GM18951 (cell line): ENCODE data around the gene MTTP.

Experiments
- POLR2A ChIP-seq: IDR thresholded peaks from 4 replicates; pipeline ENCODE4 v1.6.1; 2011; ENCODE audit warnings: mild to moderate bottlenecking; ENCODE audit not compliant: insufficient read length, insufficient read depth; ENCODE audit errors: extremely low read depth
- in situ Hi-C: fragments of 300-500 bp; cut with MboI; formaldehyde crosslinking; loops from one replicate; pipeline ENCODE4 v1.12.0; 2022; ENCODE audit warnings: low sequenced_read_pairs, mixed read lengths, inconsistent platforms; ENCODE audit not compliant: unreplicated experiment

Gene MTTP

DNA sequence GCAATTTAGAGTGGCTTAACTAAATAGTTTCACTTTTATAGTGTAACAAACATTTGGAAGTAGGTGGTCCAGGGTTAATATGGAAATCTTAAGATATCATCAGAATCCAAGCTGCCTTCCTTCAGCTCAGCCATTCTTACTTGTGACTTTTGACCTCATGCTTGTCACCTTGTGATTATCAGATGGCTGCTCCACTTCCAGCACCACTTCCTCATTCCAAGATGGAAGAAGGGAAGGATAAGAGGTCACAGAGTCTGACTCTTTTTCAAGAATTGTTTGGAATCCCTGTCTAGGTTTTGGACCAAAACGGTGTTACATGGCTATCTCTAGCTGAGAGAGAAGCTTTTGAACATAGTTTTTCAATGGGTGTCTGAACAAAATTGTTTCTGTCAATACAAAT, 39.9 kb downstream of the MTTP start:
- in situ Hi-C loops: no loop called here
- TF ChIP-seq POLR2A: no peak

DNA sequence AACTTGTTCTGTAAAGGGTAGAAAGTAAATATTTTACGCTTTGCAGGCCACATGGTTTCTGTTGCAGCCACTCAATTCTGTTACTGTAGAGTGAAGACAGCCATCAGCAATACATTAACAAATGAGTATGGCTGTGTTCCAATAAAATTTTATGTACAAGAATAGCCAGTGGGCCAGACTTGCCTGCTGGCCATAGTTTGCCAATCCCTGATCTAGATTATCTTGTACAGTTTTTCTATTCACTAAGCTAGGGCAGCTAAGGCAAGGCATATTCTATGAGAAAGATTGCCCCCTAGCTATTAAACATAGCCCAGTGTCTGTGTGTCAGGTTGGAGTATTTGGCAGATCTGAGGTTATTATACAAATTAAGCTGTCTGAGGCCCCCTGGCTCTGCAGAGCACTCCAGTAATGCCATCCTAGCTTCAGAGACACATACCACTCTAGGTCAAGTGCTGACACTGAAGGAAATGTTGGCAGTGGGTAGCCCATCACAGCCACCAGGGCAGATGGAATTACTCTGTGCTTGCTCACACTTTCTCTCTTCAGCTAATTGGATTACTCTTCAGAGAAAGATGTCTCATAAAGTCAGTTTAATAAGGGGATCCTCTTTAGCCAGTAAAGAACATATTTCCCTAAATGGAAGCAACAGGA, 40.7 kb downstream of the MTTP start:
- TF ChIP-seq POLR2A: no peak
- in situ Hi-C loops: no loop called here

DNA sequence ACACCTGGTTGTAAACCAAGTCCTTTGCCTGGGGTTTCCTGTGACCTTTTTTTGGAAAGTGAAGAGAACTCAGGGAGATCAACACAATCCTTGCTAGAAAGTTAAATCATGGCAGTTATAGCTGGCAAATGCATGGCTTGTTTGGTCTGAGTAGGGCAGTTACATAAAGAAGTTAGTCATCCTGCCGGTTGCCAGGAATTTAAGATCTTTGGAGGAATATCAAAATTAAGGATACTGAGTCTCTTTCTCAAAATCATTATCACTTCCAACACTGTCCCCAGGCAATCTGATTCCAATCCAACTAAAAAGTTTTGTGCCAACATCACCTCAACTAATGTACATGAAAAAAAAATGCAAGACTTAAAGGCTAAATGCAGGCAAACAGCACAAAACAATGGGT, 42.8 kb downstream of the MTTP start:
- no peak for TF ChIP-seq POLR2A
- in situ Hi-C loops: no loop called here

DNA sequence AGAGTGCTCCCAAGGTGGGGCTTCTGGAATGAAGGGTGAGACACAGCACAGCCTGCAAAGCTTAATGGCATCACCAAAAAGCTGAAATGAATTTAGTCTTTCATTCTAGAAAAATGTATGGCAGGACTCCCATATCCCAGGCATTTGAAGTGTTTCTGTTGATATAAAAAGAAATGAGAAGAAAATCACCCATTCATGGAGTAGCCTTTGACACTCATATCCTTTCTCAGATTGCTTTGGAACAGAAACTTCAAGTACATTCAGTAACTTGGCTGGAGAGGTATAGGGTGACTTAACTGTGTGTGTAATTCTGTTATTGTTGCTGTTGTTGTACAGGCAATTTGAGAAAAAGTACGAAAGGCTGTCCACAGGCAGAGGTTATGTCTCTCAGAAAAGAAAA, 47.7 kb downstream of the MTTP start:
- TF ChIP-seq POLR2A: no peak
- in situ Hi-C loops: no loop called here

DNA sequence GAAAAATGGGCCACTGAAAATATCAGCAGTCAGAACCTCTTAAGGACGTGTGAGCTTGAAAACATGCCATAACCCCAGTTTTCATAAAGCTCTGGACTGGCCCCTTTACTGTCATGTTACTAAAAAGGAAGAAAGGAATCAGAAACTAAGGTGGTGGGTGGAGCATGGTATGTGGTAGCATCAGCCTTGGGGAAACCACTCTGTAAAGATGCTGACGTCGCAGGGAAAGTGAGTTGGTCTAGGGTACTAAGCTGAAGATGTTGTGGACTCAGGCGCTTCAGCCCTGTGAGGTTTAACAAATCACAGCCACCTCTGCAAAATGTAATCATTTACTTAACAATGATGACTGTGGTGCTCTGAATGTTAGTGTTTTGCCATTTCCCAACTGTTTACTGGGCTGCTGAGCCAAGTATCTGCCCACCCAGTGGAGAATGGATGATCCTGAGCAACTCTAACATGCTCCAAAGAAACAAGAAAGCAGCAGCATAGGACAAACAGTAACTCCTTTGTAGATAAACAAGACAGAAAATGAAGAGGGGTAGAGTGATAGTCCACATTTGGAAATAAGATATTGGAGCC, 49.6 kb downstream of the MTTP start:
- in situ Hi-C loops: no loop called here
- no peak for TF ChIP-seq POLR2A

DNA sequence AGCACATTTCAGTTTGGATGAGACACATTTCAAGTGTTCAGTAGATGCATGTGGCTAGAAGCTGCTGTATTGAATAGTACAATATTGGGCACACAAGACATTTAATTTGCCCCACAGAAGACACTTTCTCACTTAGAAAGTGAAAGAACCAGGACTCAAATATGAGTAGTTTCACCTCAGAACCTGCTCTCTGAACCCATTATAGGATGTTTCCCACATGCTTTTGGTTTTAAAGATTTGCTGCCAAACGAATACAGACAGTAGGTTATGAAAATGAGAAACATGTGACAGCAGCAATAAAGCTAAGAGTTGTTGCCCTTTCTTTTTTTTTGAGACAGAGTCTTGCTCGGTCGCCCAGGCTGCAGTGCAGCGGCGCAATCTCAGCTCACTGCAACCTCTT, 50.7 kb downstream of the MTTP start:
- no peak for TF ChIP-seq POLR2A
- in situ Hi-C loops: no loop called here

DNA sequence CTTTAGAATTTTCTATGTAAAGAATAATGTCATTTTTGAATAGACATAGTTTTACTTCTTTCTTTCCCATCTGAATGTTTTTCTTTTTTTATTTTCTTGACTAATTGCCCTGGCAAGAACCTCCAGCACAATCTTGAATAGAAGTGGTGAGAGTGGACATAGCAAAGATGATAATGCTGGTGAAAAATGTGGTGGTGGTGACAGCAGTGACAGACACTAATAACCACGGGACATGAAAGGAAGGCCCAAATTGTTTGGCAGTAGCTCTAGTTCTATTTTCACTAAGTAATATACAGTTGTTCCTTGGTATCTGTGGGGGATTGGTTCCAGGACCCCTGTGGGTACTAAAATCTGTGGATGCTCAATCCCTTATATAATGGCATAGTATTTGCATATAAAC, 53.4 kb downstream of the MTTP start:
- TF ChIP-seq POLR2A: no peak
- in situ Hi-C loops: no loop called here

DNA sequence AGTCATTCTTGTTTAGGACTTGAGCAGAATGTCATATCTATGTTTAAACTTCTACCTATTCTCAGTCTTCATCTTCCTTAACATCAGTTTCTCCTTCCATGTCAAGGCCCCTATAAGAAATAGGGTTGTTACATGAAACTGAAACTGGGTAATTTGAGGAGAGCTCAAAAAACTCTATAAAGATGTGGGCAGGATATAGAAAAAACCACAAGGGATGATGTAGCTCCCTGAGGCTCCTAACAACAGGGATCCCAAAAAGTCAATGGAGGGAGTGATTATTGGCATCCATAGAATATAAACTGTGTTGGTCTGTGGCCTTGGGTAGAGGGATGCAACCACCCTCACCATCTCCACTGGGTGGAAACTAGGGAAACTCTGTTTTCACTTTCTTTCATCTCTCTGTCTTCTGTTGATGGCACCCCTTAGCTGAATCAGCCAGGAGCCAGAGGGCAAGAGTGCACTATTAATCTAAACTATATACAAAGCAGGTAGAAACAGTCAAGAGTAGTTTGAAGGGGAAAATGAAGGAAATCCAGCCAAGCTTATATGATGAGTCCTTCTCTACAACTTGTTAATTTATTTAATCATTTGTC, 55.4 kb downstream of the MTTP start:
- in situ Hi-C loops: no loop called here
- no peak for TF ChIP-seq POLR2A

DNA sequence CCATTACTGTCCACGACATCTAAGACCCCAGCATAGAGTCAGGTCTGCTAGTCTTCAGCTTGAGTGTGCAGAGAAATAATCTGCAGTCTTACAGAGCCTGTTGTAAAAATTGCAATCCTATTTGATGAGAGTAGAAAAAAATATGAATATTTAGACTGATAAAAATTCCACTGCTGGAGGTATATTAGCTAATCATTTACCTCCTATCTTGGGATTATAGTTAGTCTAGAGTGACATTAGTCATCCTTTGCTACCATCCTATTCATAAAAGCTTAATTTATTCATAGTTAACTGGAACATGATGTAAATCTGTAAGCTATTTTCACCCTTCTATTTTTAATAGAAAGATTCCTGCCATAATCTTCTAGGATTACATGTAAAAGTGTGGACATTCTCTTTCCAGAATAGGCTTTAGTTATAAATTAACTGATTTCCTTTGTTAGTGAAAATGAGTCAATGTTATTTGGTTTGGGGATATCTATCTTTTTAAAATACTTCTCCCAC, 56.3 kb downstream of the MTTP start:
- no peak for TF ChIP-seq POLR2A
- in situ Hi-C loops: no loop called here

DNA sequence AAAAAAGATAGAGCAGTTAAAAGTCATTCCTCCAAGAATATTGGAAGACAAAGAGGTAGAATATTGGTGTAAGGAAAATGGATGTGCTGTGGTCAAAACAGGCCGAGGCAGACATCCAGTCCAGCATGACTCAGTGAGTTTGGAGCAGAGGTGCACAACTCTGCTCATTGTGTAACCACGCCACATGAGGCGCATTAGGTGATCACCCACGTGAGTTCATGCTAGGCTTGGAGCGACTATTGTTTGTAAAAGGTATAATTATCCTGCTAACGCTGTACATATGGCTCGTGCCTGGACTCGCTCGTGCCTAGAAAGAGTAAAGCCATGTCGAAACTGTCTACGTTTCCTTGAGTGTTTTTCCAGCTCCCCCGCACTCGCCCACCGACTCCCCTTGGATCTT, 59.1 kb downstream of the MTTP start:
- in situ Hi-C loops: no loop called here
- no peak for TF ChIP-seq POLR2A

DNA sequence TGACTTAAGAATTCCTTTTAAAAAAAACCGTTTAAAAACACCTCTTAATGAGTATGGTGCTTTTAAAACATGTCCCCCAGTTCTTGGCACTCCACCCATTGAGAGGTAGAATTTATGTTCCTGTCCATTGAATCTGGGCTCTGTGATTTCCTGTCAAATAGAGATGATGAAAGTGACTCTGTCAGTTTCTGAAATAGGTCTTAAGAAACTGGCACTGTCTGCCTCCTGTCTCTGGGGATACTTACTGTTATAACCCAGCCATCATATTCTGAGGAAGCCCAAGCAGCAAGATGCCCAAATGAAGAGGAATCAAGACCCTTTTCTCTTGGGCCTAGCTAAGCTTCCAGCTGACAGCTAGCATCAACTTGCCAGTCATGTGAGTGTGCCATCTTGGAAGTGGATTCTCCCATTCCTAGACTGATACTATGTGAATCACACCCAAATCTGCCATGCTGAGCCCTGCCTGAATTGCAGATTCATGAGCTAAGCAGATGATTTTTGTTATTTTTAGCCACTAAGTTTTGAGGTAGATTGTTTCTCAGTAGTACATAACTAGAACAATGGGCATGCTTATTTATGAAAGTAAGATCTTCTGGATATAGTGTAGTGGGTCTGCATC, 60.2 kb downstream of the MTTP start:
- TF ChIP-seq POLR2A: no peak
- in situ Hi-C loops: no loop called here

DNA sequence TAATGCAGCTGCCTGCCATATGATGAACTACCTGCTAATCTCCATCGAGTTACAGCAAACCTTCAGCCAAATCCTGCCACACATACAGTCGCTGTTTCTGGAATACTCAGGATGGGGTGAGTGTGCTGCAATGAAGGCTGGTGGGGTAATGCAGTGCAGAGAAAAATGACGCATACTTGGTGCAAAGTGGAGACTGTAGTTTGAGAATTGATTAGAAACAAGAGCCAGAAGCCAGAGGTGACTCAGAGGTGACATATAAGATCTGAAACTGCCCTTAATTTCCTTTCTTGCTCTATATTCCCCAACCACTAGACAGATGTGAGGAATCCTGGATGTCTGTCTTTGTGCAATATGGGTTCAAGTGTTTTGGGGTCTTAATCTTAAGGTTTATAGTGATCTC, 61.0 kb downstream of the MTTP start:
- no peak for TF ChIP-seq POLR2A
- in situ Hi-C loops: no loop called here

DNA sequence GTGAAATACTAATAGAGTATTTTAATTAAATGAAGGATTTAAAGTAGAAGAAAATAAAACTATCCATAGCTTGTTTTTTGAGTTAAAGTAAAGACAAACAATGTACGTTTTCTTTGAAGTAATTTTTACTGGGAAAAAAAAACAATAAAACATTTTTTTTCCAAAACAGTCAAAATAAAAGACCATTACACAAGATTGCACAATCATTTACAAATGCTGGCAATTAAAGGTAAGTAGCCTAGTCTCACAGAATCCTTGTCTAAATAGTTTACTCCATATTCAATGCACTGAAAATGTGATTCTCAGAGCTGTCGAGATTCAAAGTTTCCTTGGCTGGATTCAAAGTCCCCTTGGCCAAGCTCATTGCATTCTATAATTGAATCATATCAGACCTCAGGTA, 61.8 kb downstream of the MTTP start:
- in situ Hi-C loops: no loop called here
- no peak for TF ChIP-seq POLR2A

DNA sequence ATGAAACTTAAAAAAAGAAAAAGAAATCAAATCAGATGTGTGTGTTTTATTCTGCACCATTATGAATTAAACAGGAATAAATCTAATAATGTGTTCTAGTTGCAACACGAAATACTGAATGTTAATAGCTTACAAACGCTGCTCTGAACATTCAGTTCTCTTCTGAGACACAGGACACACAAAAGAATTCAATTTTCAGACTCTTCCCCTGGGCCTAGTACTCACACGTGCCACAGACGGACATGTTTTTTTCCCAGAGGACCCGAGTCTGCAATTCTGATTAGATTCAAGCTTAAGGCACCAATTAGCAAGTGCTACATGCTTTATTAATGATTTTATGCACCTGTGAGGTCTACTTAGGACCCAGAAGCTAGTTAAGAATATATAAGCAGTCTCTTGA, 62.5 kb downstream of the MTTP start:
- TF ChIP-seq POLR2A: no peak
- in situ Hi-C loops: no loop called here
